ENCODE data around the gene HLA-E.

DNA sequence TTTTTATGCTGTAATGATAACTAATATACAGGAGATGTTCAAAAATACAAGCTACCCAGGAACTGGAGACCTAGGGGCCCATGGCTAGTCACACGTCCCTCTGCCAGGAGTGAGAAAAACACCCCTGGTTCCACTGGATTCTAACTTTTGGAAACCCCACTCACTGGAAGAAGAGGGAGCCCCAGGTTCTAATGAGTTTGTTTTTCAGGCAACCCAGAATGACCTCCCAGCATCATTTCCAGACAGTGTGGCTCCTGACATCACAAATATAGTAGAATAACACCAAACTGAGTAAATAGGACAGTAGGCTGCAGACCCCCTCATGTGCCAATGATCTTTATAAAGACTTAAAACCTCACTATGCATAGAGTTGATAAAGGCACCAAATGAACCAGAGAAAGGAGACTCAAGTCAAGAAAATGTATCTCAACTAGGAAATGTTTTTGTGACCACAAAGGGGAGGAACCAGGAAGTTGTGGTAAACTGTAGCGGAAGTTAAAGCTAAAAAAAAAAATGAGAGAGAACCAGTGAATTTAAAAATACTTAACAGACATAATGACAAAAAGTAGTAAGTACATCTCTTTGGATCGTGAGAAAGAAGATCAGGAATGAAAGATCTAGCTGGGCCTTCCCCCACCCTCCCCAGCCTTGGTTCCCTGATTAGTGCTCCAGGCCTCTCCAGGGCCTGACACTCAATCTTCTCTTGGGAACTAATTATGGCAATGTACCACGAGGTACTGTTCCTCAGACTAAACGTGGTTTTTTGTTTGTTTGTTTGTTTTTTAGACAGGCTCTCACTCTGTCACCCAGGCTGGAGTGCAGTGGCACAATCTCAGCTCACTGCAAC, 19.8 kb downstream of the HLA-E start:
- TF ChIP-seq CTCF (IDR thresholded peaks at IDR 0.05) (no peak), POLR2A (IDR thresholded peaks at IDR 0.05) (no peak)
